Measurements from ENCODE around the gene TCEAL9.
A peak's percentile ranks its signal among the peaks of the same experiment; 100 is the strongest.
"Not testable (repeated sequence)": the region's sequence is repeated elsewhere in the genome, so short reads cannot be mapped to it uniquely, and the experiment has no call there.

The TCEAL9 gene

GRCh38 chrX:103356130-103356798 lies at the start of gene TCEAL9:
Gene TCEAL9 (plus strand): TSS chrX:103356506. CDS start chrX:103357685, 1,179 bp downstream.
- no peak for DNase-seq (ENCODE audit: low read depth in 2 of 2)

- DNase-seq (ENCODE audit: low read depth in 2 of 2), result no peak
Observed at GRCh38 chrX:103309860-103310554, 46.3 kb upstream of the TCEAL9 start.

- DNase-seq (ENCODE audit: low read depth in 2 of 2), result peak; percentile 66 to 69
Observed at GRCh38 chrX:103310555-103311398, 45.5 kb upstream of the TCEAL9 start, which contains the start of gene BEX2. Gene BEX2 (minus strand): TSS chrX:103310990. CDS start chrX:103309976, 1,014 bp downstream.

- DNase-seq (ENCODE audit: low read depth in 2 of 2), result no peak
Observed at GRCh38 chrX:103311399-103311780, 44.9 kb upstream of the TCEAL9 start.

- DNase-seq (ENCODE audit: low read depth in 2 of 2), result no peak
Observed at GRCh38 chrX:103329991-103330390, 26.3 kb upstream of the TCEAL9 start, which contains the start of gene TCEAL7. Gene TCEAL7 (plus strand): TSS chrX:103330239. CDS start chrX:103331404, 1,165 bp downstream.

GRCh38 chrX:103330681-103331288 lies 25.5 kb upstream of the TCEAL9 start:
- DNase-seq (ENCODE audit: low read depth in 2 of 2), result no peak

GRCh38 chrX:103338663-103339062 lies 17.6 kb upstream of the TCEAL9 start:
- DNase-seq (ENCODE audit: low read depth in 2 of 2), result no peak

GRCh38 chrX:103343105-103343504 lies 13.2 kb upstream of the TCEAL9 start:
- no peak for DNase-seq (ENCODE audit: low read depth in 2 of 2)

GRCh38 chrX:103344606-103345005 lies 11.7 kb upstream of the TCEAL9 start:
- no peak for DNase-seq (ENCODE audit: low read depth in 2 of 2)

- no peak for DNase-seq (ENCODE audit: low read depth in 2 of 2)
Observed at GRCh38 chrX:103347682-103348397, 8.5 kb upstream of the TCEAL9 start.

- DNase-seq (ENCODE audit: low read depth in 2 of 2), result no peak
Observed at GRCh38 chrX:103356858-103357257, 552 bp downstream of the TCEAL9 start.

- no peak for DNase-seq (ENCODE audit: low read depth in 2 of 2)
Observed at GRCh38 chrX:103357871-103358270, 1.6 kb downstream of the TCEAL9 start.

GRCh38 chrX:103359605-103360004 lies 3.3 kb downstream of the TCEAL9 start:
- DNase-seq (ENCODE audit: low read depth in 2 of 2), result not testable (repeated sequence)

- DNase-seq (ENCODE audit: low read depth in 2 of 2), result no peak
Observed at GRCh38 chrX:103360092-103360491, 3.8 kb downstream of the TCEAL9 start.

- DNase-seq (ENCODE audit: low read depth in 2 of 2), result no peak
Observed at GRCh38 chrX:103360916-103361315, 4.6 kb downstream of the TCEAL9 start.

- no peak for DNase-seq (ENCODE audit: low read depth in 2 of 2)
Observed at GRCh38 chrX:103361798-103362197, 5.5 kb downstream of the TCEAL9 start.

GRCh38 chrX:103362474-103362873 lies 6.2 kb downstream of the TCEAL9 start:
- no peak for DNase-seq (ENCODE audit: low read depth in 2 of 2)

GRCh38 chrX:103363046-103363445 lies 6.7 kb downstream of the TCEAL9 start:
- DNase-seq (ENCODE audit: low read depth in 2 of 2), result no peak

- DNase-seq (ENCODE audit: low read depth in 2 of 2), result no peak
Observed at GRCh38 chrX:103367502-103367901, 11.2 kb downstream of the TCEAL9 start.

- DNase-seq (ENCODE audit: low read depth in 2 of 2), result no peak
Observed at GRCh38 chrX:103369479-103369878, 13.2 kb downstream of the TCEAL9 start.

GRCh38 chrX:103372886-103373285 lies 16.6 kb downstream of the TCEAL9 start:
- DNase-seq (ENCODE audit: low read depth in 2 of 2), result no peak

All from stimulated activated CD8-positive, alpha-beta memory T cell treated with anti-CD3 and anti-CD28 coated beads, Interleukin-15, amount 100 ng/mL, for 48 hours (primary cell).